Measurements from ENCODE around the gene CDC42BPG. TPM values are rescaled to one million over a fixed set of nuclear protein-coding genes. Genes with fewer than 3 reads are reported as not detected.
A peak's percentile ranks its signal among the peaks of the same experiment; 100 is the strongest.

The CDC42BPG gene
- total RNA-seq, 1 donor from 2014 or later: 5.7 TPM

DNA sequence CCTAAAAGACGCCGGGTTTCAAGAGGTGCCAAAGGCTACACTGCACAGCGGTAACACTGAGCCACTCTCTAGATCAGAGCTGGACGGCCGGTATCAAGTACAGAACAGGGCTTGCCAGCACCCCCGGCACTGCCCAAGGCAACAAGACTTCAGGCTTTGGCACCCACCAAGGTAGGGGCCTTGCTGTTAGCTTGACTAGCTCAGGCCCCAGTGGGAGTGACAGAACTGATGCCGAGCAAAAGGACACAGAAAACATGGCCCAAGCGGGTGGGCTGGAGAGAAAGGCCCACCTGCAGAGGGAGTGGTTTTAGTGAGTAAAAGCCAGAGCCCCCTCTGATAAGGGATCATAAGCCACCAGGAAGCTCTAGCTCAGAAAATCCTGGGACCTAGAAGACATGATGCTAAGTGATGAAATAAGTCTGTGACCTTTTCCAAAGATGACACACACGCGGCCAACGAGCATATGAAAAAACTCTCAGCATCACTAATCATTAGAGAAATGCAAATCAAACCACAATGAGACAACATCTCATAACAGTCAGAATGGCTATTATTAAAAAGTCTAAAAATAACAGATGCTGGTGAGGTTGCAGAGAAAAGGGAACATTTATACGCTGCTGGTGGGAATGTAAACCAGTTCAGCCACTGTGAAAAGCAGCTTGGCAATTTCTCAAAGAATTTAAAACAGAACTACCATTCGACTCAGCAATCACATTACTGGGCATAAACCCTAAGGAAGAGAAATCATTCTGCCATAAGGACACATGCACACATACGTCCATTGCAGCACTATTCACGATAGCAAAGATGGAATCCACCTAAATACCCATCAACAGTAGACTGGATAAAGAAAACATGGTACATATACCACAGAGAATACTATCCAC, 21.1 kb upstream of the CDC42BPG start:
- no peak for DNase-seq

- DNase-seq: peak; percentile 84
Measured at GRCh38 chr11:64864473-64865285, 20.2 kb upstream of the CDC42BPG start.

GRCh38 chr11:64864135-64864472, 19.7 kb upstream of the CDC42BPG start:
- DNase-seq: no peak

GRCh38 chr11:64863391-64864060, 19.1 kb upstream of the CDC42BPG start:
- peak; percentile 65 for DNase-seq

DNA sequence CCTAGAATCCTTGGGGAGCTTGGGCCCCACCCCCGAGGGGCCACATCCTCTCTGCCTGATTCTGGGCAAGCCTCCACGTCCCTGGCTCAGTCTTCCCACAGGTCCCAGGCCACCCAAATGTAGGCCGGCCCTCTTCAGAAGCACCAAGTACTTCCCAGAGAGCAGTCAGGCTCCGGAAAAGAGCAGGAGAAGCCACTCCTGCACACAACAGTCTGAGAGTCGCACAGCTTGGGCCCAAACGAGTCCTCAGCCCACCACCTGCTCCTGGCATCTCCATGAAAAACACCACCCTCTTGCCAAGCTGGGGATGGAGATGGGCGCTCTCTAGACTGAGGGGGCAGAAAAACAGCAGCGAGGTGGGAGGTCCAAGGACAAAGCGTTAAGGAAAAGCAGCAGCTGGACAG, 18.5 kb upstream of the CDC42BPG start:
- DNase-seq: peak; percentile 70

- DNase-seq: no peak
Measured at GRCh38 chr11:64861227-64861975, 16.9 kb upstream of the CDC42BPG start.

- DNase-seq: no peak
Measured at GRCh38 chr11:64859542-64860414, 15.3 kb upstream of the CDC42BPG start.

DNA sequence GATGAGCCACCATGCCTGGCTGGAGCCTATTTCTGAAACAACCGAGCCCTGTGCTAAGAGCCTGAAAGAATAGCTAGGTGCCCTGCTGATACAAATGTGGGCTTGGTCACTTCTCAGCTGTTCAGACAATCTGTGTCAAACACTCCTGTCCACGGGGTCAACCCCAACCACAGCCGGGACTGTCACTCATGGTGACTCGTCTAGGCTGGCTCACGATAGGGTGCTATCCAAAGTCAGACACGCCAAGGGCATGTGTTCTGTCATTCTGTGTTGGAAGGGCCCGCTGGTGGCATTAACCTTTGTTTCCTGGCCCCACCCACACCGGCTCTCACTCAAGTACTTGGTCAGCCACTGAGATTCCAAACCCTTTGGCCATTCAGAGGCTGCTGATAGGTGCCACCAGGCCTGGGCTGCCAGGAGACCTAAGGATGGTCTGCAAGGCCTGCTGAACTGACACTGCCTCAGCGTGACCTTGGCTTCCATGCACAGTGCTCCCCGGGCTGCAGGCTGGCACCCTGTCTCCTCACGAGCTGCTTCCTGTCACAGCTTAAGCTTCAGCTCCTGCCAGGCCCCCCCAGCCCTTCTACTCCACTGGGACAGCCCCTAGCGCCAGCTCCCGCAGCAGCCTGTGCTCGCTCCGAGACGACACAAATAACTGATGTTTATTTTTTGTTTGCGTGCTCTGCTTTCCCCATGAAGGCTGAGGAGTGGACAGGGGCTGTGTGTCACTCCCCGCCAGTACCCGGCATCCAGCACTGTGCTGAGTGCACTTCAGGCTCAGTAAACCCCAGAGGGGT, 14.2 kb upstream of the CDC42BPG start:
- DNase-seq: no peak

- DNase-seq: no peak
Measured at GRCh38 chr11:64857485-64857884, 13.0 kb upstream of the CDC42BPG start.

GRCh38 chr11:64856382-64857227, 12.2 kb upstream of the CDC42BPG start:
- no peak for DNase-seq

DNA sequence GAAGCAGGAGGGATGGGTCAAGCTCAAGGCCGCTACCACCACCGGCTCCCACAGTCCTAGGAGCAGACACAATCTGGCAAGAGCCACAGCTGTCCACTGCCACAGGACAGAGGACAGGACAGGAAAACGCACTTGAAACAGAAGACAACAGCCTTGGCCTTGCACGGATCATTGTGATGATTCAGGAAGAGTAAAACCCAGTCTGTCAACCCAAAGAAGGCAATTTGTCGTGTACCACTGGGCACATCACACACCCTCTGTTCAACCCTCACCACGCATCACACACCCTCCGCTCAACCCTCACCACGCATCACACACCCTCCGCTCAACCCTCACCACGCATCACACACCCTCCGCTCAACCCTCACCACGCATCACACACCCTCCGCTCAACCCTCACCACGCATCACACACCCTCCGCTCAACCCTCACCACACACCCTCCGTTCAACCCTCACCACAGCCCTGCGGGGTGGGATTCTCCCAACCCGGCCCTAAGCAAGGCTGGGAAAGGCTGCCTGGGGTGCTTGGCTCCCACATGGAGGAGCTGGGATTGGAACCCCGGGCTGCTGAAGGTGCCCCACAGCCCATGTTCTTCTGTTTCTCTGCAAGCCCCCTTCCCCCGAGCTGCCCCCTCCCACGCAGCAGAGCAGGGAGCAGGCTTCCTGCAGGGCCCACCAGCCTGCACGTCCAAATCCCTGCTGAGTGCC, 11.3 kb upstream of the CDC42BPG start:
- DNase-seq: no peak

GRCh38 chr11:64854534-64855502, 10.4 kb upstream of the CDC42BPG start:
- no peak for DNase-seq

DNA sequence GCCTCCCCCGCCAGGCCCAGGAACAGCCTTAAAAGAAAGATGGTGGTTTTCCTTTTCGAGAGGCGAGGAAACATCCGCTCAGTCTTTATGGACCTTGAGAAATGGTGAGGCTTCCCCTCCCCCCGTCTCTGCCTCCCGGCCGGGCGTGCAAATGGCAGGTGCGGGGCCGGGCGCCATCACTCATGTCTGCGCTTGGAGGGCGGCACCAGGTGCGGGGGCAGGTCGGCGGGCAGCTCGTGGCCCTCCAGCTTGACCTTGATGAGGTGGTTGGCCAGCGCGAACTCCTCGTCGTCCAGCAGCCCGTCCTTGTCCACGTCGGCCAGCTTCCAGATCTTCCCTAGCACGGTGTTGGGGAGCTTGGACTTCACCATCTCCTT, 9.7 kb upstream of the CDC42BPG start:
- DNase-seq: no peak

DNA sequence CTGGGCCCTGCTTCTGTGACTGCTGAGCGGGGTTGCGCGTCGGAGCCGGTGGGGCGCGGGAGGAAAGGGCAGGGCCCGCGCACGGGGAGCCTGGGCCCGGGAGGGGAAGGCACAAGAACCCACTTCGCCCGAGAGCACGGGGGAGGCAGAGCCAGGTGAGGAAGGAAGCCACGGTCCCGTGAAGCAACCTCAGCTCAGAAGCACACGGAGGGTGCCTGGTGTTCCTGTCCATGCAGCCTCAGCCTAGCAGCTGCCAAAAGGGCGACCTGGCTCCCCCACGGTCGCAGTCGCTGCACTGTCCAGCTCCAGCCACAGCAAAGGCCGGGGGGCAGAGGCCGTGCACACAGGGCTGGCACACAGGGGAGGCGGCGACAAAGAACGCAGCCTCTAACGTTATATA, 9.3 kb upstream of the CDC42BPG start:
- no peak for DNase-seq

DNA sequence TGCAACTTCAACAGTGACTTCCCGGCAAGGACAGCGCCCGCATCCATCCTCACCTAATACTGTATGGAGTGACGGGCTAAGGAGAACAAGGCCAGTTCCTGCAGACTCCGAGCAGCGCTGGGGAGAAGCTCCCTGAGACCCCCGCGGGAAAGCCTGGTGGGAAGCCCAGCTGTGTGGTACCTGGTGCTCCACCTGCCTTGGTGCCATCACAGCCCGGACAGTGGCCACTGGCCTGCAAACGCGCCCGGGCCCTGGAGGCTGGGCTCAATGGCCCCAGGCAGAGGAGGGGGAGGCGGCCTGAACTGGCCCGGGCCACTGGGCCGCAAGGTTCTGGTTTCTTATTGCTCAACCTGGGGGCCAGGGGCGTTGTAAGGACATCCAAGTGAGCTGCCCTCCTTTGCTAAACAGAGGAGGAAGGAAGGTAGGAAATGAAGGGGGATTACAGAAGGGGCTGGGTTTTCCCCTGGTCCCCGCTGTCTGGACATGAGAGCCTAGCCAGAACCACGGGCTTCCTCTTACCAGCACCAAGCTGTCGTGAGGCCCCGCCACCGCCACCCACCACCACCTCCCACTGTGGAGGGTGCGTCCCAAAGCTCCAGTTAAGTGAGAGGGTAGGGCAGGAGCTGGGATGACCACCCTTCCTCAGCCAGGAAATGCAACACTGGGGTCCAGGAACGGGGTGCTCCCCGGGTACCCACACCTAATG, 8.5 kb upstream of the CDC42BPG start:
- DNase-seq: no peak

DNA sequence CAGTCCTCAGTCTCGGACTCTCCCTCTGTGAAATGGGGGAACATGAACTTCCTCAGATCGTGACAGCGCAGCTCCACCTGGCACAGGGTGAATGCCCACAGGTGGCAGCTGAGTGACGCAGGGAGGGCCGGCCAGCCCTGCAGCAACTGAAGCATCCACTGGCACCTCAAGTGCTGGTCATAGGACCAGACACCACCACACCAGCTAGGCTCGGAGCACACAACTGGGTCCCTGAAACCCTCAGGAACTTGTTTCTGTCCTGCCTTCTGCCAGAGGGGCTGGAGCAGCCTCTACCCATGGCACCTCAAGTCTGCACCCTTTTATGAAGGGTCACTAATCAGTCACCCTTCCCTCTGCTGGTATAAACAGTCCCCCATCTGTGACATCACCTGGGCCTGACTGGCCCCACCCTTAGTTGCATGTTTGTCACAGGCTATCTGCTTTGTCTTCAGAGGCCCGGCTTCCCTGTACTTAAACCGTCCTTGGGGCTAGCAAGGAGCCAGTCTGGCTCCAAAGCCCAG, 7.4 kb upstream of the CDC42BPG start:
- DNase-seq: no peak
